ENCODE measurements around the gene CAPN12.

DNA sequence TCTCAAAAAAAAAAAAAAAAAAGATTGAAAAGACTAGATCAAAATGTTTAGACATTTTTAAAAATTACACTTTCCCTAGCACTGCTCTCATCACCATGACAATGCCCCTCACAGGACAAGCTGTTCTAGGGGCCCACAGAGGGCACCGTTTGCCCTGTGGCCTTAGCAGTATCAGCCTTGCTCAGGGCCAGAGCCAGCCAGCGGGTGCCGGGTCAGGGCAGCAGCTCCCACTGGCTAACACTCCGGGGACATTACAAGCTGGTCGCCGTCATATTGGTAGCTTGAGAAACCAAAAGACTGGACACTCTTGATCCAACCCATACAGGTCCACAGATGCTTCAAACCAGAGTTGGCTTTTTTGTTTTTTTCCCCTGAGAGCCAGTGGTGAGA is 18.0 kb downstream of the CAPN12 start:
- TF ChIP-seq POLR2A (IDR thresholded peaks at IDR 0.05): no peak
- no peak for TF ChIP-seq POLR2AphosphoS5 (IDR thresholded peaks at IDR 0.05)

All from prostate gland (tissue), 1 donor.